D721Med (cell line): ENCODE data around the gene ZNF320.
A peak's percentile ranks its signal among the peaks of the same experiment; 100 is the strongest.
"Not testable (repeated sequence)": the region's sequence is repeated elsewhere in the genome, so short reads cannot be mapped to it uniquely, and the experiment has no call there.

Experiments used
- DNase-seq: peaks from one replicate; pipeline ENCODE4 v3.0.0; 2011; ENCODE audit warnings: low spot score; ENCODE audit not compliant: insufficient read length
- FAIRE-seq: peaks from 2 replicates; lab custom pipeline; 2011; peaks lifted over from hg19 to GRCh38; lab: Jason Lieb, UNC
- CTCF ChIP-seq: IDR thresholded peaks from 2 replicates; pipeline ENCODE4 v1.5.1; 2012; ENCODE audit warnings: mild to moderate bottlenecking, control low read depth; ENCODE audit not compliant: insufficient read depth; ENCODE audit errors: missing control alignments

The ZNF320 gene

GRCh38 chr19:52897138-52897935 is at the start of gene ZNF320:
Gene ZNF320, minus strand, starts transcription at chr19:52897635. Its CDS starts 7,380 bp downstream, at chr19:52890255.
- no peak for TF ChIP-seq CTCF
- peak; percentile 25 for FAIRE-seq
- DNase-seq: peak; percentile 80

- no peak for TF ChIP-seq CTCF
- FAIRE-seq (no peak), DNase-seq (no peak)
These were observed 49.2 kb upstream of the ZNF320 start for GRCh38 chr19:52946322-52947310.

- no peak for FAIRE-seq
- DNase-seq: no peak
- TF ChIP-seq CTCF: no peak
These were observed 48.4 kb upstream of the ZNF320 start for GRCh38 chr19:52945652-52946321.

- FAIRE-seq, DNase-seq: not testable (repeated sequence)
These were observed 47.5 kb upstream of the ZNF320 start for GRCh38 chr19:52944703-52945493.

GRCh38 chr19:52943884-52944643 is 46.6 kb upstream of the ZNF320 start:
- TF ChIP-seq CTCF: no peak
- no peak for DNase-seq
- FAIRE-seq: no peak

GRCh38 chr19:52943134-52943883 is 45.9 kb upstream of the ZNF320 start:
- DNase-seq (no peak), FAIRE-seq (no peak)
- TF ChIP-seq CTCF: no peak
